Keratinocyte (primary cell): ENCODE results near the gene TAS2R38. TPM values are rescaled to one million over a fixed set of nuclear protein-coding genes. Genes with fewer than 3 reads are reported as not detected.
A peak's percentile ranks its signal among the peaks of the same experiment; 100 is the strongest.

ENCODE experiments used
- DNase-seq: peaks from one replicate; pipeline ENCODE4 v3.0.0-alpha.2; 2011; ENCODE audit warnings: low read depth, missing footprints, low spot score
- FAIRE-seq: peaks from 2 replicates; lab custom pipeline; 2011; peaks lifted over from hg19 to GRCh38; lab: Jason Lieb, UNC
- H2AFZ ChIP-seq: 2 replicates; pipeline ENCODE4 v1.6.0; 2012; ENCODE audit warnings: low read length, control low read depth, inconsistent platforms; ENCODE audit not compliant: control insufficient read depth
- H3K27ac ChIP-seq: 2 replicates; pipeline ENCODE4 v1.5.1; 2011; ENCODE audit warnings: low read length; ENCODE audit not compliant: control insufficient read depth, insufficient read depth
- H3K27me3 ChIP-seq: 3 replicates; pipeline ENCODE4 v1.6.0; 2011; ENCODE audit warnings: low read length; ENCODE audit not compliant: control insufficient read depth, insufficient read depth; ENCODE audit errors: extremely low read depth
- H3K36me3 ChIP-seq, 2 experiments: 2 replicates in 1 of 2; 3 replicates in 1 of 2; pipeline ENCODE4 v1.5.1; 2011; ENCODE audit warnings: low read length in 2 of 2, mild to moderate bottlenecking in 1 of 2; ENCODE audit not compliant: control insufficient read depth in 2 of 2, insufficient read depth in 2 of 2; ENCODE audit errors: extremely low read depth in 1 of 2
- H3K4me1 ChIP-seq: 3 replicates; pipeline ENCODE4 v1.5.1; 2011; ENCODE audit warnings: low read length; ENCODE audit not compliant: control insufficient read depth, insufficient read depth; ENCODE audit errors: extremely low read depth
- H3K4me2 ChIP-seq: 3 replicates; pipeline ENCODE4 v1.6.0; 2011; ENCODE audit warnings: low read depth, low read length; ENCODE audit not compliant: control insufficient read depth, insufficient read depth; ENCODE audit errors: extremely low read depth
- H3K4me3 ChIP-seq, 3 experiments: fragments of 200-600 bp in 1 of 3; sonication (generic) in 1 of 3; 2 replicates in 2 of 3; 3 replicates in 1 of 3; pipeline ENCODE4 v1.5.1; 2011 to 2016; ENCODE audit warnings: low read length in 3 of 3, mild to moderate bottlenecking in 3 of 3, control low read depth in 2 of 3, inconsistent platforms in 1 of 3, low read depth in 1 of 3, mixed read lengths in 1 of 3, mixed run types in 1 of 3, moderate library complexity in 1 of 3; ENCODE audit not compliant: control insufficient read depth in 2 of 3, insufficient read depth in 2 of 3; ENCODE audit errors: extremely low read depth in 1 of 3
- H3K79me2 ChIP-seq: 2 replicates; pipeline ENCODE4 v1.6.0; 2012; ENCODE audit warnings: low read length; ENCODE audit not compliant: control insufficient read depth, insufficient read depth
- H3K9ac ChIP-seq: 3 replicates; pipeline ENCODE4 v1.6.0; 2011; ENCODE audit warnings: low read length; ENCODE audit not compliant: control insufficient read depth, insufficient read depth; ENCODE audit errors: extremely low read depth
- H3K9me1 ChIP-seq: 3 replicates; pipeline ENCODE4 v1.6.0; 2011; ENCODE audit warnings: low read length; ENCODE audit not compliant: control insufficient read depth, insufficient read depth; ENCODE audit errors: extremely low read depth
- H3K9me3 ChIP-seq: 2 replicates; pipeline ENCODE4 v1.5.1; 2012; ENCODE audit warnings: low read depth, low read length; ENCODE audit not compliant: control insufficient read depth
- H4K20me1 ChIP-seq: 3 replicates; pipeline ENCODE4 v1.6.0; 2011; ENCODE audit warnings: low read length; ENCODE audit not compliant: control insufficient read depth, insufficient read depth; ENCODE audit errors: extremely low read depth
- CTCF ChIP-seq, 3 experiments: IDR thresholded peaks in 1 of 3; conservative IDR thresholded peaks in 1 of 3; optimal IDR thresholded peaks in 1 of 3; 2 replicates in 2 of 3; 3 replicates in 1 of 3; pipeline versions ENCODE3 to v1.5.1; 2011; ENCODE audit warnings: low read length in 3 of 3, mild to moderate bottlenecking in 3 of 3, moderate library complexity in 2 of 3, control low read depth in 1 of 3, inconsistent platforms in 1 of 3; ENCODE audit not compliant: insufficient read depth in 2 of 3; ENCODE audit errors: extremely low read depth in 1 of 3
- EZH2 ChIP-seq: IDR thresholded peaks from one replicate; pipeline ENCODE4 v1.6.1; 2012; ENCODE audit warnings: inconsistent platforms, mild to moderate bottlenecking, low read length, moderate library complexity
- dilution Hi-C: fragments of 300-500 bp; cut with MboI; formaldehyde crosslinking; loops from one replicate; pipeline ENCODE4 v1.7.0; 2020; ENCODE audit warnings: low sequenced_read_pairs; ENCODE audit not compliant: extremely low pct_ligation_motif_present
- polyA plus RNA-seq, 5 experiments: library from polyadenylated mRNA; depleted of rRNA in 3 of 5; stranded (reverse) in 3 of 5; stranded (forward) in 1 of 5; unstranded in 1 of 5; fragments of >200 nt; gene quantifications; 1 replicate in 1 of 5; 2 replicates in 3 of 5; 3 replicates in 1 of 5; pipeline versions ENCODE4 v1.2.1 to v1.2.3, GENCODE V29; 2011 to 2012; ENCODE audit warnings: missing spikeins in 2 of 5, low read depth in 1 of 5, low replicate concordance in 1 of 5

The TAS2R38 gene
- polyA plus RNA-seq, 1 donor (not counting 4 experiments of a cell fraction or from before 2014, with no cell fraction given), result not detected

GRCh38 chr7:141975806-141976523 lies 2.4 kb upstream of the TAS2R38 start:
- FAIRE-seq, result peak; percentile 92
- Histone ChIP-seq H3K27ac (peak overlapping the region; percentile 24), H3K4me2 (peak overlapping the region; percentile 82), H3K4me3 (peak overlapping the region; percentile 25 to 56 (median 43)), H3K79me2 (no peaks in the 10 kb centered on the region), H3K9me3 (no peaks in the 10 kb centered on the region), H3K27me3 (no peaks in the 10 kb centered on the region), H2AFZ (peak overlapping the region; percentile 96), H3K36me3 (no peaks in the 10 kb centered on the region), H3K9me1 (no peaks in the 10 kb centered on the region), H3K9ac (peak overlapping the region; percentile 33), H4K20me1 (no peaks in the 10 kb centered on the region), H3K4me1 (peaks cover 12% of the 10 kb centered on the region)
- dilution Hi-C loops, result no loop called here
- TF ChIP-seq CTCF (optimal IDR thresholded peaks at IDR 0.05 in 1 of 3, IDR thresholded peaks at IDR 0.05 in 1 of 3, conservative IDR thresholded peaks at IDR 0.05 in 1 of 3; ENCODE audit: extremely low read depth in 1 of 3, insufficient read depth in 2 of 3, low read length in 3 of 3) (peak; percentile 94 to 96 (median 94)), EZH2 (no peak)
- DNase-seq, result no peak

DNA sequence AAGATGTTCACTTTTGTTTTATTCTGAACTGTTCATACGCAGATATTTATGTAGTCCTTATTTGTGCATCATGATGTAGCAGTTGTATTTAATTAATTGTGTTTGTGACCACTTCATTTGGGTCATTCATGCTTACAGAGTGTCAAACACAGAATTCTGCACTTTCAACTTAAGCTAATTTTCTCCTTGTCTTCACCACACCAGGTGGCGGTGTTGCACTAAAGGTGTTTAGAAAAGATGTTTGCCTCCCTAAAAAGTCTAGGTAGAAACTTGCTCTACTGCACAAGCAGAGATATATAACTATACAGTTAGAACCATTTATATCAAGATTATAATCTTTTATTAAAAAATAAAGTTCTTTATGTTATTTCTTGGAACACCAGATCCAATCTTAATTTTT lies 1.3 kb upstream of the TAS2R38 start:
- dilution Hi-C loops, result no loop called here
- H4K20me1 ChIP-seq, result no peaks in the 10 kb centered on the region
- FAIRE-seq, result peak; percentile 83

More for the DNA sequence above, 1.3 kb upstream of the TAS2R38 start:
- no peak overlapping the region for H2AFZ ChIP-seq
- no peaks in the 10 kb centered on the region for H3K79me2 ChIP-seq
- peaks cover 12% of the 10 kb centered on the region for H3K4me1 ChIP-seq
- H3K9ac ChIP-seq, result no peak overlapping the region
- no peak overlapping the region for H3K27ac ChIP-seq
- H3K9me3 ChIP-seq, result no peaks in the 10 kb centered on the region
- no peaks in the 10 kb centered on the region for H3K36me3 ChIP-seq
- TF ChIP-seq EZH2 (no peak), CTCF (optimal IDR thresholded peaks at IDR 0.05 in 1 of 3, IDR thresholded peaks at IDR 0.05 in 1 of 3, conservative IDR thresholded peaks at IDR 0.05 in 1 of 3; ENCODE audit: extremely low read depth in 1 of 3, insufficient read depth in 2 of 3, low read length in 3 of 3) (peak; percentile 43 to 49 (median 43))
- no peak overlapping the region for H3K4me2 ChIP-seq
- no peaks in the 10 kb centered on the region for H3K9me1 ChIP-seq
- DNase-seq, result peak; percentile 1
- H3K27me3 ChIP-seq, result no peaks in the 10 kb centered on the region
- H3K4me3 ChIP-seq, result no peak overlapping the region
